Amygdala (tissue), 56 donors: ENCODE data around the gene TBL1XR1.
"Not testable (repeated sequence)": the region's sequence is repeated elsewhere in the genome, so short reads cannot be mapped to it uniquely, and the experiment has no call there.

Experiments used
- DNase-seq, 56 donors: peaks; one replicate each; lab custom pipeline; 2025; lab: John Stamatoyannopoulos, UW

The TBL1XR1 gene

DNA sequence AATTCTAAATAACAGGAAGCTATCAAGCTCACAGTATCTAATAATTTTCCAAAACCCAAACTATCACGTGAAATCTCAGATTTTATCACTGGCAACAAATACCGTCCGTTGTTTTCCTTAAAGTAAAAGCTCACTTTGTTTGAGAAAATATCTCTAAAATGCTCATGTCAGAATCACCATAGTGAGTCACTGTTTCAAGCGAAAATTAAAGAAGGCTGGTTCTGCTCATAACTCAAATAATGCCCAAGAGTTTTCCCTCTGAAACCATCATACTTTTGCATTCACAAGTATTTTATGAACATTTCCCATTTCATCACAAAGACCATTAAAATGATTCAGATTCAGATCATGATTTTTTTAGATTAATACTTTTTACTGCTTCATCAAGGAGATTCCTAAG lies 50.6 kb downstream of the TBL1XR1 start:
- DNase-seq: no peak

DNA sequence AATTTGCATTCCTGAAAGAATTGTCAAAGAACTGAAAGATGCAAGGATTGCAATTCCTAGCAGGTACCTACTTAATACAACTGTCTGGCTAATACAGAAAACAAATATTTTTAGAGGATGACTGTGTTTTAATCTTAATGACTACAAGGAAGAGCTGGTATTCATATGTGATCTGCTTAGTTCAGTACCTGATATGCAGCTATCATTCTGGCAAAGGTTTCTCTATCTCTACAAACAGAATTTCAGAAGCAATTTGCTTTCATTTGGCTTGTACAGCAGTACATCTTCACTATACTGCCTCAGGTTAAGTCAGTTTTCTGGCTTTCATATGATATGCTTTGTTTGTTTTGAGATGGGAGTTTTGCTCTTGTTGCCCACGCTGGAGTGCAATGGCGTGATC lies 51.3 kb downstream of the TBL1XR1 start:
- DNase-seq: no peak

DNA sequence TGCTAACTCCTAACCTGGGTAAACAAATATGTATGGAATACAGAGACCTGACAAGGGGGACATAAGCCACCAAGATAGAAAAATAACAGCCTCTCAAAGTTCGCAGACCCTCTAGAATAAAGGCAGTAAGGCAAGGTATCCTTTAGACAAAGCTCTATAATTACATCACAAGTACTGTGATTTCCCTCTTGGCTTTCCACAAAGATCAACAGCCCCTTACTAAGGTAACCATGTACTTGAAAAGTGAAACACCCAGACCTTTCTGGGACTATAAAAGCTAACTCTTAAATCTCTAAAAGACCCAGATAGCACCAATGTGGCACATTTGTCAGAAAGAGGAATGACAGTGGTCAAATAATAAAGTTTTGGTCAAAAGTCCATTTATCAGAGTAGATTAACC lies 51.9 kb downstream of the TBL1XR1 start:
- no peak for DNase-seq

DNA sequence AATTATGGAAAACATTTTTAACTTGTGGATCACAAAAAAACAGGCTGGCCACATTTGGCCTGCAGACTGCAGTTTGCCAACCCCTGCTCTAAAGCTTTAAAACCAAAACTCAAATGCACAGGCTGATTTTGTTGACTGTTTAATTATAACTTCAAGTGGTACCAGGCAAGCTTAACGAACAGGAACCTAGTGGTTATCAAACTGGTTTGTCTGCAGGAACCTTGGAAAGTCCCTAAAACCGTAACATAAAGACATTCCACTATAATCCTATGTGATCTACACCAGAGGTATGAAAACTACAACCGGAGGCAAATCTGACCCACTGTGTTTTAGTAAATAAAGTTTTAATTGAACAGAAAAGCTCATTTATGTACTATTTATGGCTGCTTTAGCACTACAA lies 52.4 kb downstream of the TBL1XR1 start:
- DNase-seq: no peak

DNA sequence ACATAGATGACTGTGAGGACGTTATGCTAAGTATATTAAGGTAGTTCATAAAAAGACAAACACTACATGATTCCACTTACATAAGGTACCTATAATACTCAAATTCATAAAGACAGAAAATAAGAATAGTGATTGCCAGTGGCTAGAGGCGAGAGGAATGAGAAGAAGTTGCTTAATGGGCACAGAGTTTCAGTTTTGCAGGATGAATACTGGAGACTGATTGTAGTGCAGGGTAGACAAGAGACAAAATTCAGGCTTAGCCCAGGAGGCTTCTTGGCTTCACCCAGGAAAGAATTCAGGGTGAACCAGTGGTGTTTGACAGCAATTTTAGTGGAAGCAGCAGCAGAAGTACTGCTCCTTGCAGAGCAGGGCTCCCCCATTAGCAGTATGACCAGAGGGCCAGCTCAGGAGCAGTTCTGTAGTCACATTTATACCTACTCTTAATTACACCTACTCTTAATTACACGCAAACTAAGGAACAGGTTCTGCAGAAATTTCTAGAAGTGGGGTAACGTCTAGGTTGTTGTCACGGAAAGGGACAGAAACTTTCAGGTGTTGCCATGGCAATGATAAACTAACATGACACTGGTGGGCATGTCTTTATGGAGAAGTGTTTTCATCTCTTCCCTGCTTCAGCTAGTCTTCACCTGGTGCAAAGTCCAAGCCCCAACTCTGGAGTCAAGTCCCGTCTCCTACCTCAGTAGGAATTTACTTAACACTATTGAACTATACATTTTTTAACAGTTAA lies 55.2 kb downstream of the TBL1XR1 start:
- no peak for DNase-seq

DNA sequence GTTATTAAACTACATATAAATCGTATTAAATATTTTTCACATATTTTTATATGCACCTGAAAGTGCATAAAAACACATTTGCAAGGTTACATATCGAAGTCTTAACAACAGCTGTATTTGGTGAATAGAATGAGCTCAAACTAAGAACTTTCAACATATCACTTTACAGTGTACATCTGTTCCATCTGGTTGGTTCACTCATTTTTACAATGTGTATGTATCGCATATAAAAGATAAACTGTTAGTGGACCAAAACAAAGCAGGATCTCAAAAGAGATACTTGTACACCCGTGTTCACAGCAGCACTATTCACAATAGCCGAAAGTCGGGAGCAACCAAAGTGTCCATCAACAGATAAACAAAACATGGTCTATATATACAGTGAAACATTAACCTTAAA lies 55.8 kb downstream of the TBL1XR1 start:
- DNase-seq: no peak

DNA sequence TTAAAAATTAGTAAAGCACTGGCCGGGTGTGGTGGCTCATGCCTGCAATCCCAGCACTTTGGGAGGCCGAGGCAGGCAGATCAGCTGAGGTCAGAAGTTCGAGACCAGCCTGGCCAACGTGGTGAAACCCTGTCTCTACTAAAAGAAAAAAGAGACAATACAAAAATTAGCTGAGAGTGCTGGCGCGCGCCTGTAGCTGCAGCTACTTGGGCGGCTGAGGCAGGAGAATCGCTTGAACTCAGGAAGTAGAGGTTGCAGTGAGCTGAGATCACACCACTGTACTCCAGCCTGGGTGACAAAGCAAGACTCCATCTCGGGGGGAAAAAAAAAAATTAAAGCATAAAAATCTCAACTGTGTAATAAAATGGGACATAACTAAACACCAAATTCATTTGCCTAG lies 58.1 kb downstream of the TBL1XR1 start:
- not testable (repeated sequence) for DNase-seq

DNA sequence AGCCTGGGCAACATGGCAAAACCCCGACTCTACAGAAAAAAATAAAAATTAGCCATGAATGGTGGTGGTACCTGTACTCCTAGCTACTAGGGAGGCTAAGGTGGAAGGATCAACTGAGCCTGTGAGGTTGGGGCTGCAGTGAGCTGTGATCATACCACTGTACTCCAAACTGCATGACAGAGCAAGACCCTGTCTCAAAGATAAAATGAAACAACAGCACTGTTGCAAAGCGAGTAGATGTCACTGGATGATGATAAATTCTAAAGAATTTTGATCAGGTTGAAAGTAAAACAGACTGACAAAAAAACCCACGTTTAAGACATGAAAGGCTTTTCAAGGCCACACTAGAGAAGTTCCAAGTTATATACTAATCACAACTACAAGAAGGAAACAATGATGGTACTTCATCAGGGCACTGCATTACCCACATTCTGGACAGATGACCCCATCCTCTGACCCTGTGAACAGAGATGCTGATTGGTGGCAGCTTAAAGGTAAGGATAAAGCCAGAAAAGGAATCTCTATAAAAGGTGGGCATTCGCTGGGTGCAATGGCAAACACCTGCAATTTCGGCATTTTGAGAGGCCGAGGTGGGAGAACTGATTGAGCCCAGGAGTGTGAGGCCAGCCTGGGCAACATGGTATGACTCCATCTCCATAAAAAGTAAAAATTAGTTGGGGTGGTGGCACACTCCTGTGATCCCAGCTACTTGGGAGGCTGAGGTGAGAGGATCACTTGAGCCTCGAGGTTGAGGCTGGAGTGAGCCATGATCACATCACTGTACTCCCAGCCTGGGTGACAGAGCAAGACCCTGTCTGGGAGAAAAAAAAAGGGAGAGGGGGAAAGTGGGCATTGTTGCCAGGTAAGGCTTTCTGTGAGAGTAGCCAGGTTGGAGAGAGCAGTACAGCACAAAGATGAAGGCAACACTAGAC lies 59.2 kb downstream of the TBL1XR1 start:
- no peak for DNase-seq

DNA sequence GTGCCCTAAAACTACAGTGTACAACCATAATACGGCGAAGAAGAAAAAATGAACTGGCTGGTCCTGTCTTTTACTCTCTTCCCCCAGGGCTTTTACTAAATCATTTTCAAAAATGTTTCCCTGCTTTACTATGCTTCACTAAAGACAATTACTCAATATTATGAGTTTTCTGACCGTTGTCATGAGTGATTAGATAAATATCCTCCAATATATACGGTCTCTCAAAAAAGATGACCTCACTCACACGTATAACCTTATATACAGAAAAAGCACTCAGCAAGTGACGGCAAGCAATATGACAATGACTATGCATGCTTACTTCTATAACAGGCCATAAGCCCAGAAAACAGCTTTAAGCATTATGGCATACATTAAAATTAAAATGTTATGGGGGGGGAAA lies 60.5 kb downstream of the TBL1XR1 start:
- DNase-seq: no peak

DNA sequence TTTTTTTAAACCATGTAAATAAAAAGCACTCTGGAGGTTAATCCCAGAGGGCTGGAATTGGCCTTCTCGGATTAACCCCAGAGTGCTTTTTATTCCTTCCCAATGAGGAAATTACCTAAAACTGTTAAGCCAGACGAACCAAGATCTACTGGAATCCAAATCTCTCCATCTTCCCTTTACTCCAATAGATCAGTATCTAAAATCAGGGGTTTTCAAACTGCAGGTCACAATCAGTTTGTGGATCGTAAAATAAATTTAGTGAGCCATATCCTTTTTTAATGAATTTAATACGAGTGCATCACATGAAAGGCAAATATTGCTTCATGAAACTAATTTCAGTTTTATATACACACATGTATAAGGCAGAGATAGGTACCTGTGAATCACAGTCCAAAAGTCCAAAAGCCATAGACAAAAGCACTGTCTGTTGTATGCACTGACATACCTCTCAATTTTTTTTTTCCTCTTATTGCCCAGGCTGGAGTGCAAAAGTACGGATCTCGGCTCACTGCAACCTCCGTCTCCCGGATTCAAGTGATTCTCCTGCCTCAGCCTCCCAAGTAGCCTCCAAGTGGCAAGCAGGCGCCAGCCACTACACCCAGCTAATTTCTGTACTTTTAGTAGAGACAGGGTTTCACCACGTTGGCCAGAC lies 61.3 kb downstream of the TBL1XR1 start:
- no peak for DNase-seq

DNA sequence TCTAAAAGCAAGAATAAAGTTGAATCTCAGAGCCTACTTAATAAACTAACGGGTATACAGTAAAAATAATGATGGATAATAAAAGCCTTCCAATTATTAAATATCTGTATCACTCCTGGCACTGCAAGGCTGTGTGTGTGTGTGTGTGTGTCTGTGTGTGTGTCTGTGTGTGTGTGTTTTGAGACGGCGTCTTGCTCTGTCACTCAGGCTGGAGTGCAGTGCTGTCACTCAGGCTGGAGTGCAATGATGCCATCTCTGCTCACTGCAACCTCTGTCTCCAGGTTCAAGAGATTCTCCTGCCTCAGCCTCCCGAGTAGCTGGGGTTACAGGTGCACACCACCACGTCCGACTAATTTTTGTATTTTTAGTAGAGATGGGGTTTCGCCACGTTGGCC lies 62.5 kb downstream of the TBL1XR1 start:
- DNase-seq: no peak

DNA sequence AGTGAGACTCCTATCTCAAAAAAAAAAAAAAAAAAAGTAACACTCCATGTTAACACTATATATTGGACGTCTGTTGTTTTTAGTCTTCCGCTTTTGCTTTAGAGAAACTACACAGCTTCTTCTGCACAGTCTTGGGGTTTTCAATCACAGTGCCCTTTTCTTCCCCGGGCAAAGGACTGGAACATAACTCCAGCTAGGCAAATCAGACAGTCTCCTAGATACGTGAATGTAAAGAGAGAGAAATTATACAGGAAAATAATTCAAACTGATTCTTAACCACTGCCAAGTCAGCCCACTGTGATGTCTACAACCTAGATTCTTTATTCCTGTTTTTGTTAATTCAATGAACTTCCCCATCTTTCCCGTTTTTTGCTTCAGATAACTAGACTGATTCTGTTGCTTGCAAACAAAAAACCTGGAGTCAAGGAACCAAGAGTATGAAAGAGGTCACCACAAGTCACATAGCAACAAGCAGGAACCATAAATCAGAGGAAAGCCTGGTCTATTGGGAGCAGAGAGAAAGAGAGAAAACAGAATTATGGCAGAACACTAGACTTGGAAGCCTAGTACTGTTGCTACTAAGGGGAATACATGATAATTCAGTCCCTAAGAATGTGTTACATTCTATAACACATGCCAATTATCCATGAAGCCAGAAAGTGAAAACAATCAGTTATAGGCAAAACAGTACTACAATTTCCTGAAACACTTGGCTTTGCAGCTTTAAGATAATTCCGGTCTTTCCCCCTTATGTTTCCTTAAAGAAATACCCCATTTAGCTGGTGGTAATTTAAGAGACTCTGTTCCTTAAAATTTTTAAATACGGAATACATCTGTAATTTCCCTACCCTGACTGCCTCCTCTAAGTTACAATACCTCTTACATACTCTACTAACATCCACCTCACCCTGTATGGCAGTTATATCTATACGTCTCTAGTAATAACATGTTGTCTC lies 63.1 kb downstream of the TBL1XR1 start:
- DNase-seq: no peak

DNA sequence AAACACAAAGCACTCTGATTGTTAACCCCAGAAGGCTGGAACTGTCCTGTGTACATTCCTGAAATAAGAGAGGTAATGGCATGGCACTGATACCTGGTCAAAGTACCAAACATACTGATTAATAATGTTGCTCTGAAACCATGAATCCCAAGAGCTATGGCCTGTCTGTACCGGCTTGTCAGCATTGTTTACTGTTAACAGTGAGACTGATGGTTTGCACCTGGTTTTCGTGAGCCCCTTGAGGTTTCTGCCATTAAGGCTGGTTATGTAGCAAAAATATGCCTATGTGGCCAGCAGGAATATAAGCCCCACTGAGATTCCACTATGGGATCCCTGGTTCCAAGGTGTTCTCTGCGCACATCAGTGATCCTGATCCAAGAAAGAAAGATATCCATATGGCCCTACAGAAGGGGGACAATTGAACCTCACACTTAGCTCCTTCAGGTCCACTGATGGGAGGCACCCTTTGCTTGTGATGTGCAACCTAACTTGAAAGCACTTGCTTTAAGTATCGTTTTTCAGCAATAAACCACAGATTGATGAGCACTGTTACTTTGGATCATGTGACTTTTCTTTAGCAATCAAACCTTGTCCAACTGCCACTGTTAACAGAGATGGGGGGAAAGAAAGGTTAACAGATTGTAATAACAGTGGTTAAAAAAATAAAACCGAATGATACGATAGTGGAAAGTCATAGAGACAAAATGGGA lies 65.2 kb downstream of the TBL1XR1 start:
- DNase-seq: no peak

DNA sequence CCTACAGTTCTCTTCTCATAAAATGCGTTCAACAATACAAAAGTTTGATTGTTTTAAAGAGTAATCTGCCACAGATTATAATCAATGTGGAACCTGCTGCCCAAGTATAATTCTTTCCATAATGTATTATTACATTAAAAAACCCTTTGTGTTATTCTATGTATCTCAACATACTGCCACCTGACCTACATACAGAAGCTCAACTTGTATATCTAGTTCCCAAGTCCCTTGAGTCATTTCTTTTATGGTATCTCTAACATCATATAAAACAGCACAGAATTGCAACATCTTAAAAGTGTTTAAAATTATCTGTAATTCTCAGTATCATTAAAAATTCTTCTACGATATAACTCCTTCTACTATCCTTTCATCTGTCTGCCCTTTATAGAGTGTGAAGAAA lies 70.3 kb downstream of the TBL1XR1 start:
- no peak for DNase-seq

DNA sequence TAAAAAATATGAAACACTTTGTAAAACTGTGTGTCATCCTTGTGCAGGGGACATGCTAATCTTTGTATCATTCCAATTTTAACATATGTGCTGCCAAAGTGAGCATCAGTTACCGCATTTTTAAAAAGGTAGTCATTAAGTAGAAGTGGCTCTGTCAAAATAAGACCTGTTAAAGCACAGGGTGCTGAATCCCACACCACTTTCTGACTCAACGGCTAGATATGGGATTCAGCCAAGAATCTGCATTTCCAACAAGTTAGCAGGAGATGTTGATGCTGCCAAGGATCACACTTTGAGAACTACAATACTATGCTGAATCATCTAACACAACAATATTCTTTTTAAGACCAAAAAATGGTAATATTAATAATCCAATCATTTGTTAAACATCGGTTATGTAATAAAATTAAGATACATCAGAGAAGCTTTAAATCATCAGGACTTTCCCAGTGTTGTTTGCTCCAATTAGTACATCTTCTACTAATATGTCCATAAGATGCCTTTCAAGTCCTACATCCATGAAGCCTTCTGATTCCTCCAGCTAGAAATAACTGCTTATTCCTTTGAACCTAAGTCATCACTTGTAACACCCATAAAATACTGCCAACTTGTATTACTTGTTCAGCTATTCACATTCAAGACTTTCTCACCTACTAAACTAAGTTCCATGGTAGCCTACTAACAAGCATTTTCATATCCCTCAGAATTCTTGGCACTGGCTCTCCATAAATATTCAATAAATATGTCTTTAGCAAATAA lies 71.1 kb downstream of the TBL1XR1 start:
- DNase-seq: no peak

DNA sequence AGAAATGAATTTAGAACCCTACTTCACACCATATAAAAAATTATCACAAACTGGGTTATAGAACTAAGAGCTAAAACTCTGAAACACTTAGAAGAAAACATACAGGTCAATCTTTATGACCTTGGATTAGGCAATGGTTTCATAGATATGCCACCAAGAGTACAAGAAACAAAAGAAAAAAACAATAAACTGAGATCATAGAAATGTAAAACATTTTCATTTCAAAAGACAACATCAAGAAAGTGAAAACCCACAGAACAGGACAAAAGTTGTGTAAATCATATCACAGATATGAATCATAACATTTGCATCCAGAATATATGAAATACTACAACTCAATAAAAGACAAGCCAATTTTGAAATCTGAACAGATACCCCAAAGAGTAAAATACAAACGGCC lies 72.4 kb downstream of the TBL1XR1 start:
- DNase-seq: no peak

DNA sequence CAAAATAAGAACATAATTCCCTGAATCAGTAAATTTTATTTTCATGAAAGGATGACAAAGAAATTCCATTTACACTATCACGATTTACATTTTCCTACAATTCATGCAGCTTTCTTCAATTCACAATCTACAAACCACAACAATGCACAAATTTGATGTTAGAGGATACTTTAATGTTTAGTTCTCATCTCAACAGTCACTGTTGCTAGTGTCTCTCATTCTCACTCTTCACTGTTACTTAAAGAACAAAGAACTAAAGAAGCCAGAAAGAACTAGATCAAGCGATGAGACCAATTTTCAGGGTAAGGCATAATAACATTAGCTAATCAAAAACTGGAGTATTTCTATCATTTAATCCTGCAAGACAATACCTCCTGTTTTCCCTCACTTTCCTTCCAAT lies 73.5 kb downstream of the TBL1XR1 start:
- no peak for DNase-seq

DNA sequence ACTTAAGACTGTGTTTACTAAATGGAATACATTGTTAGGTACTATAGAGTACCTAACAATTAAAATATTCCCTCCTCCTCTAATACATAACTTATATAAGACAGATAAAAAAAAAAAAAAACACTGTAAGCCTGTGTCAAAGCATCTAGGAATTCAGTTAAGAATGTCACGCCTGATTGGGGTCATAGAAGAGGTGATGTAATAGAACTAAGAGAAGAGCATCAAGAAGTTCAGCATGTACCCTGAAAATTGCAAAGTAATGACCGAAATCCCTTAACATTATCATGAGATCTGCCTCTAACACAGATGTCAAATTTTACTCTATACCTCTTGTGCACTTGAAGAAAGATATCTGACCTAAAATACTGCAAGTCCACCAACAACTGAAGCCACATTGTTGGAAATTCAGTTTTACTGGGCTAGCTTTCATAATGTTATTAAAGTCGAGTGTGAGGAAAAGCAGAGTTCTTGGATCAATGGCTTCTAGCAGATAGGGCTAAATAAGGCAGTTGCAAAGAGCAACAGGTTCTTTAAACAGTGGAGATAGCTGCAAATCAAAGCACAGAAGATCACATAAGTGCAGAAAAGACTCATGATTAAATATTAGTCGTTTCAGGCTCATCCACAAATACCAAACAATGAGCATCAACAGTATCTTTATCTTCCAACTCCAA lies 75.0 kb downstream of the TBL1XR1 start:
- no peak for DNase-seq
